ENCODE results near the gene PLEKHN1. TPM values are rescaled to one million over a fixed set of nuclear protein-coding genes. Genes with fewer than 3 reads are reported as not detected.

PLEKHN1 gene
- total and polyA plus RNA-seq, 2 experiments from 2014 or later = 0.60 to 2.4 TPM

DNA sequence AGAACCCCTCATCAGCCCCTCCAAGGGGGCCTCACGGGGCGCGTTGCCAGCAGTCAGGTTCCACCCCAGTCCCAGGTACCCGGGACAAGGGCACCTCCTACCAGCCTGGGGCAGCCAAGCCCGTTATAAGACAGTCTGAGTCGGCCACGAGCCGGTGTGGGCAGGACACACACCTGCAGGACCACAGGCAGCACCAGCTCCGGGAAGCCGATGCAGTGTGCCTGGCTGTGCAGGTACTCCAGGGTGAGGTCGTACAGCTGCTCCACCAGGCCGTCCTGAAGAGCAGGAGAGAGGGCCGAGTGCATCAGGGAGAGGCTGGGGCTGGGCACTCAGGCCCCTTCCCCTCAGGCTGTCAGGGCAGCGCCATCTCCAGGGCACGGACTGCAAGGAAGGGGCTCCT lies 18.3 kb upstream of the PLEKHN1 start:
- 97% methylated on average over 13 of the region's 15 CpGs for WGBS (ENCODE audit: low lambda C conversion rate, missing lambda C conversion rate)
- no peak overlapping the region for H3K4me3 ChIP-seq
- H3K9me2 ChIP-seq (replicated peaks; ENCODE audit: insufficient read depth) = no peaks in the 10 kb centered on the region
- peaks cover 2% of the 10 kb centered on the region for H3K27me3 ChIP-seq
- H3K4me2 ChIP-seq = no peak overlapping the region
- H4K20me1 ChIP-seq (ENCODE audit: insufficient read depth, poor library complexity, severe bottlenecking) = no peaks in the 10 kb centered on the region
- no peak for TF ChIP-seq EZH2 (IDR thresholded peaks at IDR 0.05; ENCODE audit: borderline replicate concordance)
- TF ChIP-seq, protein P1, sequence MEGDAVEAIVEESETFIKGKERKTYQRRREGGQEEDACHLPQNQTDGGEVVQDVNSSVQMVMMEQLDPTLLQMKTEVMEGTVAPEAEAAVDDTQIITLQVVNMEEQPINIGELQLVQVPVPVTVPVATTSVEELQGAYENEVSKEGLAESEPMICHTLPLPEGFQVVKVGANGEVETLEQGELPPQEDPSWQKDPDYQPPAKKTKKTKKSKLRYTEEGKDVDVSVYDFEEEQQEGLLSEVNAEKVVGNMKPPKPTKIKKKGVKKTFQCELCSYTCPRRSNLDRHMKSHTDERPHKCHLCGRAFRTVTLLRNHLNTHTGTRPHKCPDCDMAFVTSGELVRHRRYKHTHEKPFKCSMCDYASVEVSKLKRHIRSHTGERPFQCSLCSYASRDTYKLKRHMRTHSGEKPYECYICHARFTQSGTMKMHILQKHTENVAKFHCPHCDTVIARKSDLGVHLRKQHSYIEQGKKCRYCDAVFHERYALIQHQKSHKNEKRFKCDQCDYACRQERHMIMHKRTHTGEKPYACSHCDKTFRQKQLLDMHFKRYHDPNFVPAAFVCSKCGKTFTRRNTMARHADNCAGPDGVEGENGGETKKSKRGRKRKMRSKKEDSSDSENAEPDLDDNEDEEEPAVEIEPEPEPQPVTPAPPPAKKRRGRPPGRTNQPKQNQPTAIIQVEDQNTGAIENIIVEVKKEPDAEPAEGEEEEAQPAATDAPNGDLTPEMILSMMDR (IDR thresholded peaks at IDR 0.05; ENCODE audit: poor library complexity) = no peak
- H3K36me3 ChIP-seq (replicated peaks; ENCODE audit: insufficient read depth, low read depth) = no peaks in the 10 kb centered on the region
- H3K79me2 ChIP-seq = no peaks in the 10 kb centered on the region
- H3K27ac ChIP-seq = no peak overlapping the region
- no peak overlapping the region for H2AFZ ChIP-seq
- no peaks in the 10 kb centered on the region for H3K9me3 ChIP-seq (ENCODE audit: low read depth)
- DNase-seq (ENCODE audit: low spot score) = no peak
- H3K4me1 ChIP-seq (ENCODE audit: insufficient read depth) = peaks cover 6% of the 10 kb centered on the region

DNA sequence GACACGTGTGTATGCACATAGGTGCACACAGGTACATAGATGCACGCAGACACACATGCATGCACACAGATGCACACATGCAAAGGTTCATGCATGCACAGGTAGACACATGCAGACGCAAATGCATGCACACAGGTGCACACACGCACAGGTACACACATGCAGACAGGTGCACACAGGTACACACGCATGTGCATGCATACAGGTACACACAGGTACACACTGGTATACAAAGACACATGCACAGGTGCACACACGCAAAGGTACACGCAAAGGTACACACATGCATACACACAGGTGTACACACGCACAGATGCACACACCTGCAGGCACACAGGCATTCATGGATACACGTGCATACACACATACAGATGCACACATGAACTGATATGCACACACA lies 16.0 kb upstream of the PLEKHN1 start:
- WGBS (ENCODE audit: low lambda C conversion rate, missing lambda C conversion rate) = 97% methylated on average over 9 of the region's 9 CpGs
- Histone ChIP-seq H3K27me3 (no peaks in the 10 kb centered on the region), H3K4me3 (no peak overlapping the region), H4K20me1 (ENCODE audit: insufficient read depth, poor library complexity, severe bottlenecking) (no peaks in the 10 kb centered on the region), H3K4me1 (ENCODE audit: insufficient read depth) (no peaks in the 10 kb centered on the region), H3K9me2 (replicated peaks; ENCODE audit: insufficient read depth) (no peaks in the 10 kb centered on the region), H2AFZ (no peak overlapping the region), H3K27ac (no peak overlapping the region), H3K9me3 (ENCODE audit: low read depth) (no peaks in the 10 kb centered on the region), H3K36me3 (replicated peaks; ENCODE audit: insufficient read depth, low read depth) (no peaks in the 10 kb centered on the region), H3K79me2 (no peaks in the 10 kb centered on the region), H3K4me2 (no peak overlapping the region)
- DNase-seq (ENCODE audit: low spot score) = no peak
- TF ChIP-seq, protein P1 (IDR thresholded peaks at IDR 0.05; ENCODE audit: poor library complexity) = no peak
- TF ChIP-seq EZH2phosphoT487 (IDR thresholded peaks at IDR 0.05; ENCODE audit: low read depth, severe bottlenecking, unreplicated experiment) (no peak), EZH2 (IDR thresholded peaks at IDR 0.05; ENCODE audit: borderline replicate concordance) (no peak)

DNA sequence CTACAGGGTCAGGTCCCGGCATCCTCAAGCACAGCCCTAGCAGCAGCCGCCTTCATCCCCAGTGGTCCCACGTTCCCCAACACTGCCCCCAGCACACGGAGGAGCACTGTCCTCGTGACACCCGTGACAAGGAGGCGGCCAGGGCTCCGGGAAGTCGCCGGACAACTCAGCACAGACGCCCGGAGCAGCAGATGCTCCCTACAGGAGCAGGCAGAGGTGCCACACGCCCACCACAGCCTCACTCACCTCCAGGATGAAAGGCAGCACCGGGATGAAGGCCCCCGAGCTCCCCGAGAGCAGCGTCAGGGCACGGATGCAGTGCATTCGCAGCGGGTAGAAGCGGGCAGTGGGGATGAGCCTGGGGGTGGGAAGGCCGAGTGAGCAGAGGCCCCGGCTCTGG lies 15.4 kb upstream of the PLEKHN1 start:
- Histone ChIP-seq H4K20me1 (ENCODE audit: insufficient read depth, poor library complexity, severe bottlenecking) (no peaks in the 10 kb centered on the region), H3K4me2 (no peak overlapping the region), H3K79me2 (no peaks in the 10 kb centered on the region), H3K27ac (no peak overlapping the region), H3K27me3 (no peaks in the 10 kb centered on the region), H2AFZ (no peak overlapping the region), H3K4me3 (no peak overlapping the region), H3K36me3 (replicated peaks; ENCODE audit: insufficient read depth, low read depth) (no peaks in the 10 kb centered on the region), H3K9me2 (replicated peaks; ENCODE audit: insufficient read depth) (no peaks in the 10 kb centered on the region), H3K9me3 (ENCODE audit: low read depth) (no peaks in the 10 kb centered on the region), H3K4me1 (ENCODE audit: insufficient read depth) (no peaks in the 10 kb centered on the region)
- no peak for TF ChIP-seq EZH2 (IDR thresholded peaks at IDR 0.05; ENCODE audit: borderline replicate concordance)
- TF ChIP-seq, protein P1 (IDR thresholded peaks at IDR 0.05; ENCODE audit: poor library complexity) = no peak
- TF ChIP-seq EZH2phosphoT487 (IDR thresholded peaks at IDR 0.05; ENCODE audit: low read depth, severe bottlenecking, unreplicated experiment) = no peak
- 93% methylated on average over 18 of the region's 23 CpGs for whole genome bisulfite sequencing (ENCODE audit: low lambda C conversion rate, missing lambda C conversion rate)
- DNase-seq (ENCODE audit: low spot score) = no peak

DNA sequence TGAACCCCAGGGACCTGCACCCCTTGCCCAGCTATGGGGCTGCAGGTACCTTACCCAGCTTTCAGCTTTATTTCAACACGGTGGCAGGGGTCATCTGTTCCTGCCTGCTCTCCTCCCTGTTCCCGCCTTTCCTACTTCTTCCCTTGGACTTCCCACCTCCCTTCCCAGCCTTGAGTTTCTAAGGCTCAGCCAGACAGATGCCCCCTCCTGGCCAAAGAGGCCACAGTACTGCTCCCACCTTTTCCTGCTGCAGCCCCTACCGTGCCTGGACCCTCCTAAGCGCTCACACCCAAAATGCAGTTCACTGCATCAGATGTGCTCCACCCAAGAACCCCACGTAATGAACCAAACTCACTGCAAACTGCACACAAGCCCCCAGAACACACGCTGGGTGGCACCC lies 14.9 kb upstream of the PLEKHN1 start:
- H2AFZ ChIP-seq = no peak overlapping the region

More for the DNA sequence above, 14.9 kb upstream of the PLEKHN1 start:
- 68% methylated on average over 6 of the region's 6 CpGs for WGBS (ENCODE audit: low lambda C conversion rate, missing lambda C conversion rate)
- Histone ChIP-seq H3K9me3 (ENCODE audit: low read depth) (no peaks in the 10 kb centered on the region), H3K4me1 (ENCODE audit: insufficient read depth) (no peaks in the 10 kb centered on the region), H3K27me3 (no peaks in the 10 kb centered on the region), H3K36me3 (replicated peaks; ENCODE audit: insufficient read depth, low read depth) (no peaks in the 10 kb centered on the region), H3K4me2 (no peak overlapping the region), H3K27ac (no peak overlapping the region), H4K20me1 (ENCODE audit: insufficient read depth, poor library complexity, severe bottlenecking) (no peaks in the 10 kb centered on the region), H3K9me2 (replicated peaks; ENCODE audit: insufficient read depth) (no peaks in the 10 kb centered on the region), H3K4me3 (no peak overlapping the region), H3K79me2 (no peaks in the 10 kb centered on the region)
- TF ChIP-seq, protein P1 (IDR thresholded peaks at IDR 0.05; ENCODE audit: poor library complexity) = peak; percentile 41
- TF ChIP-seq EZH2phosphoT487 (IDR thresholded peaks at IDR 0.05; ENCODE audit: low read depth, severe bottlenecking, unreplicated experiment) = no peak
- no peak for DNase-seq (ENCODE audit: low spot score)

Measured in hepatocyte (in vitro differentiated cells).